Measurements from ENCODE around the gene CAPN11. TPM values are rescaled to one million over a fixed set of nuclear protein-coding genes. Genes with fewer than 3 reads are reported as not detected.

CAPN11 gene
- total RNA-seq, 1 donor from 2014 or later, result not detected

- Mint-ChIP-seq H3K4me3 (ENCODE audit: unreplicated experiment) (peak overlapping the region; percentile 53), H3K4me1 (ENCODE audit: low read depth, unreplicated experiment) (peaks cover 36% of the 10 kb centered on the region), H3K27ac (ENCODE audit: unreplicated experiment) (peak overlapping the region; percentile 83), H3K36me3 (ENCODE audit: unreplicated experiment) (no peaks in the 10 kb centered on the region), H3K9me3 (ENCODE audit: unreplicated experiment) (no peaks in the 10 kb centered on the region), H3K27me3 (ENCODE audit: unreplicated experiment) (peaks cover 7% of the 10 kb centered on the region)
- no peak for DNase-seq
- TF ChIP-seq, protein P1, sequence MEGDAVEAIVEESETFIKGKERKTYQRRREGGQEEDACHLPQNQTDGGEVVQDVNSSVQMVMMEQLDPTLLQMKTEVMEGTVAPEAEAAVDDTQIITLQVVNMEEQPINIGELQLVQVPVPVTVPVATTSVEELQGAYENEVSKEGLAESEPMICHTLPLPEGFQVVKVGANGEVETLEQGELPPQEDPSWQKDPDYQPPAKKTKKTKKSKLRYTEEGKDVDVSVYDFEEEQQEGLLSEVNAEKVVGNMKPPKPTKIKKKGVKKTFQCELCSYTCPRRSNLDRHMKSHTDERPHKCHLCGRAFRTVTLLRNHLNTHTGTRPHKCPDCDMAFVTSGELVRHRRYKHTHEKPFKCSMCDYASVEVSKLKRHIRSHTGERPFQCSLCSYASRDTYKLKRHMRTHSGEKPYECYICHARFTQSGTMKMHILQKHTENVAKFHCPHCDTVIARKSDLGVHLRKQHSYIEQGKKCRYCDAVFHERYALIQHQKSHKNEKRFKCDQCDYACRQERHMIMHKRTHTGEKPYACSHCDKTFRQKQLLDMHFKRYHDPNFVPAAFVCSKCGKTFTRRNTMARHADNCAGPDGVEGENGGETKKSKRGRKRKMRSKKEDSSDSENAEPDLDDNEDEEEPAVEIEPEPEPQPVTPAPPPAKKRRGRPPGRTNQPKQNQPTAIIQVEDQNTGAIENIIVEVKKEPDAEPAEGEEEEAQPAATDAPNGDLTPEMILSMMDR (IDR thresholded peaks at IDR 0.05; ENCODE audit: partially characterized antibody, unreplicated experiment), result no peak
These were observed 26.7 kb upstream of the CAPN11 start for GRCh38 chr6:44131892-44132291.

DNA sequence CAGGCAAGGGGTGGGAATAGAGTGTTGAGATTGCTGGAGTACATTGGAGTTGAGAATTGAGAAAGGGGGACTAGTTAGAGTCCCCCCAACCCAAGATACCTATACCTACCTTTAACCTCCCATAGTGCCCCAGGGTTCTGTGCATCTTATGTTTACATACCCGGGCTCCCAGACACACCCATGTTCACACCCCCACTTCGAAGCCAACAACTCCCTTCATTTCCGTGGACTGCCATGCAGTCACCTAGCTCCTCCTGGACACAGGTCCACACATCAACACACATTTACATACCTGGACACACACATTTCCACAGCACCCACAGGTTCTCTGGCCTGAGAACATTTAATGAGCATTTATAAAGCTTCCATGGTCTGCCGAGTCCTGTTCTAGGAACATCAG, 26.1 kb upstream of the CAPN11 start:
- Mint-ChIP-seq H3K36me3 (ENCODE audit: unreplicated experiment) (no peaks in the 10 kb centered on the region), H3K27ac (ENCODE audit: unreplicated experiment) (peak overlapping the region; percentile 85), H3K4me3 (ENCODE audit: unreplicated experiment) (peak overlapping the region; percentile 53), H3K27me3 (ENCODE audit: unreplicated experiment) (peaks cover 7% of the 10 kb centered on the region), H3K4me1 (ENCODE audit: low read depth, unreplicated experiment) (peaks cover 36% of the 10 kb centered on the region), H3K9me3 (ENCODE audit: unreplicated experiment) (no peaks in the 10 kb centered on the region)
- DNase-seq, result no peak
- TF ChIP-seq, protein P1 (IDR thresholded peaks at IDR 0.05; ENCODE audit: partially characterized antibody, unreplicated experiment), result no peak

- Mint-ChIP-seq H3K9me3 (ENCODE audit: unreplicated experiment) (peaks cover 1% of the 10 kb centered on the region), H3K27ac (ENCODE audit: unreplicated experiment) (peak overlapping the region; percentile 85), H3K36me3 (ENCODE audit: unreplicated experiment) (no peaks in the 10 kb centered on the region), H3K27me3 (ENCODE audit: unreplicated experiment) (peaks cover 6% of the 10 kb centered on the region), H3K4me1 (ENCODE audit: low read depth, unreplicated experiment) (peaks cover 38% of the 10 kb centered on the region), H3K4me3 (ENCODE audit: unreplicated experiment) (peak overlapping the region; percentile 88)
- DNase-seq, result peak; percentile 80
- TF ChIP-seq, protein P1 (IDR thresholded peaks at IDR 0.05; ENCODE audit: partially characterized antibody, unreplicated experiment), result no peak
These were observed 25.4 kb upstream of the CAPN11 start for GRCh38 chr6:44133003-44133931.

GRCh38 chr6:44133981-44134711, 24.5 kb upstream of the CAPN11 start:
- H3K4me1 Mint-ChIP-seq (ENCODE audit: low read depth, unreplicated experiment), result peaks cover 41% of the 10 kb centered on the region

More at GRCh38 chr6:44133981-44134711, 24.5 kb upstream of the CAPN11 start:
- Mint-ChIP-seq H3K36me3 (ENCODE audit: unreplicated experiment) (no peaks in the 10 kb centered on the region), H3K27me3 (ENCODE audit: unreplicated experiment) (peaks cover 5% of the 10 kb centered on the region), H3K9me3 (ENCODE audit: unreplicated experiment) (peaks cover 1% of the 10 kb centered on the region), H3K27ac (ENCODE audit: unreplicated experiment) (peak overlapping the region; percentile 85), H3K4me3 (ENCODE audit: unreplicated experiment) (peak overlapping the region; percentile 88)
- TF ChIP-seq, protein P1 (IDR thresholded peaks at IDR 0.05; ENCODE audit: partially characterized antibody, unreplicated experiment), result no peak
- no peak for DNase-seq

Data from glutamatergic neuron (in vitro differentiated cells).